HepG2 (cell line): Measurements from ENCODE around the gene CDK14. TPM values are rescaled to one million over a fixed set of nuclear protein-coding genes. Genes with fewer than 3 reads are reported as not detected.

Experiments used
- ATF6 ChIP-seq: sonication (generic); formaldehyde crosslinking; conservative IDR thresholded peaks from 2 replicates; pipeline ENCODE4 v1.4.0; 2020; ENCODE audit warnings: missing genetic modification reagents
- CHCHD3 ChIP-seq: sonication (generic); formaldehyde crosslinking; IDR thresholded peaks from 2 replicates; pipeline ENCODE4 v1.8.0; 2022; ENCODE audit warnings: mild to moderate bottlenecking, missing genetic modification reagents, moderate library complexity
- GLI4 ChIP-seq: sonication (generic); formaldehyde crosslinking; IDR thresholded peaks from 2 replicates; pipeline ENCODE4 v1.5.1; 2020; ENCODE audit warnings: missing genetic modification reagents, mild to moderate bottlenecking, moderate library complexity, borderline replicate concordance
- HMG20B ChIP-seq: conservative IDR thresholded peaks from 2 replicates; pipeline ENCODE4 v1.6.1; 2016; ENCODE audit warnings: missing genetic modification reagents, missing compliant biosample characterization
- HOXA5 ChIP-seq: sonication (generic); formaldehyde crosslinking; IDR thresholded peaks from 2 replicates; pipeline ENCODE4 v1.4.0; 2020; ENCODE audit warnings: missing genetic modification reagents
- JDP2 ChIP-seq: sonication (generic); formaldehyde crosslinking; IDR thresholded peaks from 2 replicates; pipeline ENCODE4 v1.8.1; 2022; ENCODE audit warnings: missing genetic modification reagents, borderline replicate concordance
- NFIC ChIP-seq: IDR thresholded peaks from 2 replicates; pipeline ENCODE4 v1.6.1; 2012; ENCODE audit warnings: mild to moderate bottlenecking, low read length, inconsistent platforms
- NR2F6 ChIP-seq, 2 experiments: IDR thresholded peaks; 2 replicates each; pipeline ENCODE4 v1.6.1; 2016; ENCODE audit warnings: antibody characterized with exemption in 1 of 2, mild to moderate bottlenecking in 1 of 2
- PLRG1 ChIP-seq: fragments of 450-650 bp; conservative IDR thresholded peaks from 2 replicates; pipeline ENCODE4 v1.6.1; 2016
- ZFP37 ChIP-seq: sonication (generic); formaldehyde crosslinking; IDR thresholded peaks from 2 replicates; pipeline ENCODE4 v1.4.0; 2020; ENCODE audit warnings: missing genetic modification reagents, borderline replicate concordance
- ZHX2 ChIP-seq, 2 experiments: sonication (generic) in 1 of 2; formaldehyde crosslinking in 1 of 2; IDR thresholded peaks; 2 replicates each; pipeline versions ENCODE4 v1.6.1 to v1.9.0; 2014 to 2022; ENCODE audit warnings: antibody characterized with exemption in 1 of 2, borderline replicate concordance in 1 of 2, inconsistent platforms in 1 of 2, low read depth in 1 of 2, missing genetic modification reagents in 1 of 2
- ZNF34 ChIP-seq: sonication (generic); formaldehyde crosslinking; IDR thresholded peaks from 2 replicates; pipeline ENCODE4 v1.4.0; 2020; ENCODE audit warnings: mild to moderate bottlenecking, missing genetic modification reagents, borderline replicate concordance
- ZNF510 ChIP-seq: sonication (generic); formaldehyde crosslinking; IDR thresholded peaks from 2 replicates; pipeline ENCODE4 v1.4.0; 2020; ENCODE audit warnings: low read depth, mild to moderate bottlenecking, missing genetic modification reagents
- ZNF678 ChIP-seq: sonication (generic); formaldehyde crosslinking; IDR thresholded peaks from 2 replicates; pipeline ENCODE4 v1.4.0; 2020; ENCODE audit warnings: mild to moderate bottlenecking, missing genetic modification reagents
- ZNF83 ChIP-seq: sonication (generic); formaldehyde crosslinking; IDR thresholded peaks from 2 replicates; pipeline ENCODE4 v1.4.0; 2020; ENCODE audit warnings: missing genetic modification reagents, mild to moderate bottlenecking, borderline replicate concordance
- polyA plus RNA-seq, 8 experiments: library from polyadenylated mRNA; depleted of rRNA in 3 of 8; stranded (reverse) in 7 of 8; unstranded in 1 of 8; fragments of >200 nt; fragmentation: Illumina TruSeq in 4 of 8; extraction: Trizol in 4 of 8; gene quantifications; 2 replicates each; pipeline versions ENCODE4 v1.2.1 to v1.2.3, GENCODE V29; 2011 to 2016; ENCODE audit warnings: low read depth in 4 of 8, missing spikeins in 1 of 8, mixed read lengths in 1 of 8; ENCODE audit not compliant: insufficient read depth in 1 of 8
- total RNA-seq, 5 experiments: library from RNA; depleted of rRNA; stranded (reverse); fragments of >200 nt; fragmentation: Illumina TruSeq; extraction: Trizol; gene quantifications; 2 replicates each; pipeline ENCODE4 v1.2.3, GENCODE V29; 2016; ENCODE audit warnings: low read depth in 1 of 5
- TF ChIP-seq, protein P1 (sequence below): sonication (generic); formaldehyde crosslinking; IDR thresholded peaks from 2 replicates; pipeline ENCODE4 v1.4.0; 2020; ENCODE audit warnings: mild to moderate bottlenecking, missing genetic modification reagents, borderline replicate concordance

Gene CDK14
- total and polyA plus RNA-seq, 2 of the 13 experiments (the other 11 are each of a cell fraction or from before 2014, with no cell fraction given), result 0.26 to 0.71 TPM

DNA sequence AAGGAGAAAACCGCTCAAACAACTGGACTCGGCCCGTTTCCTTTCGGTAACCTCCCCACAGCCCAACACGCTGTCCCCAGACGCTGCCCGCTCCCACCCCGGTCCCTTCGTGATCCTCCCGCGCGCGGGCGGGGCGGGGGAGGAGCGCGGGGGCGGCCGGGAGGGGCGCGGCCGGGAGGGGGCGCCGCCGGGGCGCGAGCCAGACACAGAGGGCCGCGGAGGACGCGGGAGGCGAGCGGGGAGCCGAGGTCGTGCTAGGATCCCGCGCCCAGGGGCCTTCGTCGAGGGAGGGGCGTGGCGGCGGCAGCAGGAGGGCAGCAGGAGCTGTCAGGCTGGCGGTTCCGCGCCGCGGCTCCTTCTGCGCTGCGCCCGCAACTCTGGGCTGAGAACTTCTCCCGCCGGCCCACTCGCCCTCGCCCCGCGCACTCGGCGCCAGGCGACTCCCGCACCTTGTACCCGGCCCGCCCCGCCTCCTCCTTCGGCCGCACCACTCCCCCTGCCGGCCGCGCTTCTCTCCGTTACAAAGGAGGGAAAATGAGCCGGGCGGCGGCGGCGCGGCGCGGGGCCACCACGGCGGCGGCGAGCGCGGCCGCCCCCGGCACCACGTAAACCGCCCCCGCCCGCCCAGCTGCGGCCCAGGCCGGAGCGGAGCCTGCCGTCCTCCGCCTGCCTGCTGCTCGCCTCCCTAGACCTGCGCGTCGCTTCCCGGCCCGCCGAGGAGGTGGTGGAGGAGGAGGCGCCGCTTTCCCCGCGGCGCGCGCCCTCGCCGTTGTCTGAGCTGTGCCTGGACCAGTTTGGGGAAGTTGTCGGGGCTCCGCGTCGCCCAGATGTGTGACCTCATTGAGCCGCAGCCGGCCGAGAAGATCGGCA, at the start of gene CDK14 (continued):
- TF ChIP-seq, protein P1, sequence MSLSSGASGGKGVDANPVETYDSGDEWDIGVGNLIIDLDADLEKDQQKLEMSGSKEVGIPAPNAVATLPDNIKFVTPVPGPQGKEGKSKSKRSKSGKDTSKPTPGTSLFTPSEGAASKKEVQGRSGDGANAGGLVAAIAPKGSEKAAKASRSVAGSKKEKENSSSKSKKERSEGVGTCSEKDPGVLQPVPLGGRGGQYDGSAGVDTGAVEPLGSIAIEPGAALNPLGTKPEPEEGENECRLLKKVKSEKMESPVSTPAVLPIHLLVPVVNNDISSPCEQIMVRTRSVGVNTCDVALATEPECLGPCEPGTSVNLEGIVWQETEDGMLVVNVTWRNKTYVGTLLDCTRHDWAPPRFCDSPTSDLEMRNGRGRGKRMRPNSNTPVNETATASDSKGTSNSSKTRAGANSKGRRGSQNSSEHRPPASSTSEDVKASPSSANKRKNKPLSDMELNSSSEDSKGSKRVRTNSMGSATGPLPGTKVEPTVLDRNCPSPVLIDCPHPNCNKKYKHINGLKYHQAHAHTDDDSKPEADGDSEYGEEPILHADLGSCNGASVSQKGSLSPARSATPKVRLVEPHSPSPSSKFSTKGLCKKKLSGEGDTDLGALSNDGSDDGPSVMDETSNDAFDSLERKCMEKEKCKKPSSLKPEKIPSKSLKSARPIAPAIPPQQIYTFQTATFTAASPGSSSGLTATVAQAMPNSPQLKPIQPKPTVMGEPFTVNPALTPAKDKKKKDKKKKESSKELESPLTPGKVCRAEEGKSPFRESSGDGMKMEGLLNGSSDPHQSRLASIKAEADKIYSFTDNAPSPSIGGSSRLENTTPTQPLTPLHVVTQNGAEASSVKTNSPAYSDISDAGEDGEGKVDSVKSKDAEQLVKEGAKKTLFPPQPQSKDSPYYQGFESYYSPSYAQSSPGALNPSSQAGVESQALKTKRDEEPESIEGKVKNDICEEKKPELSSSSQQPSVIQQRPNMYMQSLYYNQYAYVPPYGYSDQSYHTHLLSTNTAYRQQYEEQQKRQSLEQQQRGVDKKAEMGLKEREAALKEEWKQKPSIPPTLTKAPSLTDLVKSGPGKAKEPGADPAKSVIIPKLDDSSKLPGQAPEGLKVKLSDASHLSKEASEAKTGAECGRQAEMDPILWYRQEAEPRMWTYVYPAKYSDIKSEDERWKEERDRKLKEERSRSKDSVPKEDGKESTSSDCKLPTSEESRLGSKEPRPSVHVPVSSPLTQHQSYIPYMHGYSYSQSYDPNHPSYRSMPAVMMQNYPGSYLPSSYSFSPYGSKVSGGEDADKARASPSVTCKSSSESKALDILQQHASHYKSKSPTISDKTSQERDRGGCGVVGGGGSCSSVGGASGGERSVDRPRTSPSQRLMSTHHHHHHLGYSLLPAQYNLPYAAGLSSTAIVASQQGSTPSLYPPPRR (CRISPR knock-in tag), result no peak
- TF ChIP-seq GLI4 (CRISPR knock-in tag) (no peak), HMG20B (CRISPR knock-in tag) (no peak), HOXA5 (CRISPR knock-in tag) (no peak), NFIC (no peak), ZFP37 (CRISPR knock-in tag) (no peak), ZNF83 (CRISPR knock-in tag) (no peak), PLRG1 (no peak), ZNF678 (no peak), ZNF34 (CRISPR knock-in tag) (no peak), JDP2 (no peak), ZNF510 (CRISPR knock-in tag) (no peak), ZHX2 (IDR thresholded peaks at IDR 0.05; ENCODE audit: low read depth) (no peak), ZHX2 (CRISPR knock-in tag; IDR thresholded peaks at IDR 0.05; ENCODE audit: borderline replicate concordance) (no peak), CHCHD3 (CRISPR knock-in tag) (no peak), NR2F6 (IDR thresholded peaks at IDR 0.05) (no peak), NR2F6 (CRISPR knock-in tag; IDR thresholded peaks at IDR 0.05) (no peak), ATF6 (no peak)
